IPS DF 4.7 (cell line): ENCODE measurements around the gene DHX34.
"Not testable (repeated sequence)": the region's sequence is repeated elsewhere in the genome, so short reads cannot be mapped to it uniquely, and the experiment has no call there.

ENCODE experiments used
- DNase-seq: peaks from one replicate; pipeline ENCODE4 v3.0.0-alpha.2; 2013; ENCODE audit warnings: low spot score; ENCODE audit errors: extremely low read depth

Gene DHX34

GRCh38 chr19:47348819-47349795 lies at the start of gene DHX34:
Gene DHX34 (plus strand): TSS chr19:47349315. CDS start chr19:47353031, 3,716 bp downstream.
- peak; percentile 92 for DNase-seq

GRCh38 chr19:47300867-47301266 lies 48.2 kb upstream of the DHX34 start:
- DNase-seq, result not testable (repeated sequence)

GRCh38 chr19:47302249-47302648 lies 46.9 kb upstream of the DHX34 start:
- no peak for DNase-seq

GRCh38 chr19:47303966-47304365 lies 45.1 kb upstream of the DHX34 start:
- no peak for DNase-seq

- peak; percentile 60 for DNase-seq
These were observed 43.8 kb upstream of the DHX34 start for GRCh38 chr19:47305309-47305751.

- no peak for DNase-seq
These were observed 42.8 kb upstream of the DHX34 start for GRCh38 chr19:47306303-47306702.

- DNase-seq, result no peak
These were observed 40.1 kb upstream of the DHX34 start for GRCh38 chr19:47309038-47309437.

GRCh38 chr19:47309608-47310007 lies 39.5 kb upstream of the DHX34 start, which contains the start of gene C5AR1:
Gene C5AR1 (plus strand): TSS chr19:47309861. CDS start chr19:47309896, 35 bp downstream.
- no peak for DNase-seq

- DNase-seq, result no peak
These were observed 38.8 kb upstream of the DHX34 start for GRCh38 chr19:47310323-47310722.

- no peak for DNase-seq
These were observed 38.3 kb upstream of the DHX34 start for GRCh38 chr19:47310819-47311218.

- no peak for DNase-seq
These were observed 36.6 kb upstream of the DHX34 start for GRCh38 chr19:47312366-47313006.

GRCh38 chr19:47313754-47314295 lies 35.3 kb upstream of the DHX34 start:
- no peak for DNase-seq

- DNase-seq, result no peak
These were observed 33.8 kb upstream of the DHX34 start for GRCh38 chr19:47315125-47315821.

- no peak for DNase-seq
These were observed 32.6 kb upstream of the DHX34 start for GRCh38 chr19:47316513-47316912.

GRCh38 chr19:47319923-47320871 lies 28.9 kb upstream of the DHX34 start:
- no peak for DNase-seq

- DNase-seq, result no peak
These were observed 27.5 kb upstream of the DHX34 start for GRCh38 chr19:47321630-47322029.

GRCh38 chr19:47322058-47322457 lies 27.1 kb upstream of the DHX34 start:
- DNase-seq, result no peak

GRCh38 chr19:47323409-47323808 lies 25.7 kb upstream of the DHX34 start:
- no peak for DNase-seq

- DNase-seq, result no peak
These were observed 25.2 kb upstream of the DHX34 start for GRCh38 chr19:47323872-47324271.

- DNase-seq, result no peak
These were observed 24.6 kb upstream of the DHX34 start for GRCh38 chr19:47324502-47324901.
